Measurements from ENCODE around the gene ADAMTS9. TPM values are rescaled to one million over a fixed set of nuclear protein-coding genes. Genes with fewer than 3 reads are reported as not detected.

The ADAMTS9 gene
- total and polyA plus RNA-seq, 2 donors (not counting 3 experiments of a cell fraction or from before 2014, with no cell fraction given), result 6.5 to 23.9 TPM

DNA sequence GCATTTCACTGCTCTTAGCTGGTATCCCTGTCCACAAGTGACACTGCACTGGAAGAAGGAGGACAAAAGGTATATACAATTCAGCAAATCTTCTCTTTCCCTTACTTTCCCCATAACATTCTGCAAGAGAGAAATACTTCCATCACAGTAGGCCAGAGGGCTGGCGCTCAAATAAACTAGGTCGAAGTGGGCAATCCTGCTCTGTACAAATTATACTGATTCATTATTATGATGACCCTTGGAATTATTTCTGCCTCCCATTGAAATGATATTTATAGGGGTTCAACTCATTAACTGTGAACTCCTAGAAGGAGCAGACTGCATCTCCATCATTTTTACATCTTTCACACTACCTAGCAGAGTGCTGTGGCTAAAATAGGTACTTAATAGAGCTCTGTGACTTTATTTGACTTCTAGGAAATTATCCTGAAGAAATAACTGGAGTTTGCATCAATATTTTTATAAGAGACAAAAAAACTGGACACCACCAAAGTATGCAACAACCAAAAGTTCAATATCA is 80.7 kb downstream of the ADAMTS9 start:
- Histone ChIP-seq H3K4me3 (replicated peaks in 1 of 3; ENCODE audit: insufficient read depth in 1 of 3, low read depth in 1 of 3, low read length in 3 of 3) (no peak overlapping the region), H3K9me1 (replicated peaks; ENCODE audit: control insufficient read depth, extremely low read depth, insufficient read depth, low read length) (no peaks in the 10 kb centered on the region), H4K20me1 (replicated peaks; ENCODE audit: control insufficient read depth, extremely low read depth, insufficient read depth, low read length) (no peaks in the 10 kb centered on the region), H3K79me2 (ENCODE audit: control insufficient read depth, insufficient read depth, low read length) (no peaks in the 10 kb centered on the region), H3K27ac (ENCODE audit: insufficient read depth, low read depth, low read length) (no peak overlapping the region), H3K9me3 (replicated peaks; ENCODE audit: control insufficient read depth, insufficient read depth, low read length) (no peaks in the 10 kb centered on the region), H3K36me3 (ENCODE audit: control insufficient read depth in 2 of 2, extremely low read depth in 1 of 2, insufficient read depth in 2 of 2, low read length in 2 of 2) (peaks cover 0 to 5% of the 10 kb centered on the region in 2 experiments), H3K4me2 (ENCODE audit: insufficient read depth, low read length) (no peak overlapping the region), H3K9ac (replicated peaks; ENCODE audit: extremely low read depth, insufficient read depth, low read length) (no peak overlapping the region), H3K4me1 (ENCODE audit: control insufficient read depth, extremely low read depth, insufficient read depth, low read length) (peaks cover 2% of the 10 kb centered on the region), H3K27me3 (ENCODE audit: control insufficient read depth in 2 of 2, insufficient read depth in 2 of 2, low read length in 2 of 2) (no peaks in the 10 kb centered on the region), H2AFZ (ENCODE audit: low read depth, low read length) (no peak overlapping the region)
- BruUV-seq (replicated peaks), result no TSS peak
- POLR2A ChIA-PET, result no interaction called here
- FAIRE-seq (no peak), DNase-seq (ENCODE audit: low read depth, low spot score) (no peak)
- TF ChIP-seq MYC (IDR thresholded peaks at IDR 0.05; ENCODE audit: low read depth, low read length) (no peak), GATA2 (IDR thresholded peaks at IDR 0.05; ENCODE audit: insufficient read depth, insufficient read length, low read depth, low read length) (no peak), POLR2A (IDR thresholded peaks at IDR 0.05; ENCODE audit: low read depth, low read length) (no peak), FOS (IDR thresholded peaks at IDR 0.05; ENCODE audit: borderline replicate concordance, insufficient read depth, low read length) (no peak), JUN (IDR thresholded peaks at IDR 0.05; ENCODE audit: borderline replicate concordance, insufficient read depth, insufficient read length, low read depth) (no peak), EZH2 (IDR thresholded peaks at IDR 0.05; ENCODE audit: borderline replicate concordance, low read depth, low read length, severe bottlenecking) (no peak), POLR2AphosphoS5 (IDR thresholded peaks at IDR 0.05; ENCODE audit: insufficient read depth, low read depth, low read length) (no peak)
- TF ChIP-seq, protein P1, sequence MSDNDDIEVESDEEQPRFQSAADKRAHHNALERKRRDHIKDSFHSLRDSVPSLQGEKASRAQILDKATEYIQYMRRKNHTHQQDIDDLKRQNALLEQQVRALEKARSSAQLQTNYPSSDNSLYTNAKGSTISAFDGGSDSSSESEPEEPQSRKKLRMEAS (IDR thresholded peaks at IDR 0.05; ENCODE audit: insufficient read depth, insufficient read length), result no peak
- TF ChIP-seq, protein P2, sequence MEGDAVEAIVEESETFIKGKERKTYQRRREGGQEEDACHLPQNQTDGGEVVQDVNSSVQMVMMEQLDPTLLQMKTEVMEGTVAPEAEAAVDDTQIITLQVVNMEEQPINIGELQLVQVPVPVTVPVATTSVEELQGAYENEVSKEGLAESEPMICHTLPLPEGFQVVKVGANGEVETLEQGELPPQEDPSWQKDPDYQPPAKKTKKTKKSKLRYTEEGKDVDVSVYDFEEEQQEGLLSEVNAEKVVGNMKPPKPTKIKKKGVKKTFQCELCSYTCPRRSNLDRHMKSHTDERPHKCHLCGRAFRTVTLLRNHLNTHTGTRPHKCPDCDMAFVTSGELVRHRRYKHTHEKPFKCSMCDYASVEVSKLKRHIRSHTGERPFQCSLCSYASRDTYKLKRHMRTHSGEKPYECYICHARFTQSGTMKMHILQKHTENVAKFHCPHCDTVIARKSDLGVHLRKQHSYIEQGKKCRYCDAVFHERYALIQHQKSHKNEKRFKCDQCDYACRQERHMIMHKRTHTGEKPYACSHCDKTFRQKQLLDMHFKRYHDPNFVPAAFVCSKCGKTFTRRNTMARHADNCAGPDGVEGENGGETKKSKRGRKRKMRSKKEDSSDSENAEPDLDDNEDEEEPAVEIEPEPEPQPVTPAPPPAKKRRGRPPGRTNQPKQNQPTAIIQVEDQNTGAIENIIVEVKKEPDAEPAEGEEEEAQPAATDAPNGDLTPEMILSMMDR (IDR thresholded peaks at IDR 0.05; ENCODE audit: extremely low read depth in 1 of 2, insufficient read depth in 1 of 2, low read depth in 1 of 2, low read length in 2 of 2), result no peak
- intact Hi-C loops (cut with micrococcal nuclease), result no loop called here
- dilution Hi-C loops (cut with MboI; ENCODE audit: extremely low pct_ligation_motif_present, low sequenced_read_pairs), result no loop called here
- CTCF ChIA-PET, result interaction anchor here (1.9 kb wide), 1 partner anchor 9 kb away, joined by 7 read pairs; no protein-coding TSS in a partner anchor
